Transverse colon (tissue), 4 donors: Measurements from ENCODE around the gene CD320. TPM values are rescaled to one million over a fixed set of nuclear protein-coding genes. Genes with fewer than 3 reads are reported as not detected.
A peak's percentile ranks its signal among the peaks of the same experiment; 100 is the strongest.
"Not testable (repeated sequence)": the region's sequence is repeated elsewhere in the genome, so short reads cannot be mapped to it uniquely, and the experiment has no call there.

ENCODE experiments used
- DNase-seq: peaks from one replicate; pipeline ENCODE4 v3.0.0-alpha.2; 2019
- H3K27ac ChIP-seq, 4 donors: fragments of 200-600 bp; sonication (generic); 2 replicates each; pipeline ENCODE4 v1.5.1; 2016 to 2018; ENCODE audit warnings: inconsistent platforms in 4 of 4
- H3K27me3 ChIP-seq: fragments of 200-600 bp; sonication (generic); 2 replicates; pipeline ENCODE4 v1.5.1; 2017; ENCODE audit warnings: inconsistent platforms
- H3K36me3 ChIP-seq, 4 donors: fragments of 200-600 bp; sonication (generic); 2 replicates each; pipeline ENCODE4 v1.5.1; 2017 to 2019; ENCODE audit warnings: inconsistent platforms in 4 of 4
- H3K4me1 ChIP-seq, 4 donors: fragments of 200-600 bp; sonication (generic); 2 replicates each; pipeline ENCODE4 v1.5.1; 2017 to 2020; ENCODE audit warnings: inconsistent platforms in 4 of 4
- H3K4me3 ChIP-seq, 4 donors: fragments of 200-600 bp; sonication (generic); 1 replicate in 1 of 4; 2 replicates in 3 of 4; pipeline versions ENCODE4 v1.5.1 to v1.6.1; 2017 to 2019; ENCODE audit warnings: inconsistent platforms in 4 of 4
- H3K9me3 ChIP-seq, 2 donors: fragments of 200-600 bp; sonication (generic); 2 replicates each; pipeline ENCODE4 v1.5.1; 2017 to 2019; ENCODE audit warnings: inconsistent platforms in 2 of 2
- EP300 ChIP-seq: sonication (generic); formaldehyde crosslinking; IDR thresholded peaks from one replicate; pipeline ENCODE4 v1.6.1; 2017; ENCODE audit warnings: antibody characterized with exemption, low read depth
- POLR2A ChIP-seq: fragments of 450-650 bp; IDR thresholded peaks from one replicate; pipeline ENCODE4 v1.6.1; 2016; ENCODE audit warnings: antibody characterized with exemption, mild to moderate bottlenecking, moderate library complexity
- POLR2AphosphoS5 ChIP-seq, 3 donors: sonication (generic); formaldehyde crosslinking; IDR thresholded peaks; one replicate each; pipeline ENCODE4 v1.6.1; 2016; ENCODE audit warnings: antibody characterized with exemption in 3 of 3
- WGBS, 2 donors: methylation state at CpG; one replicate each; pipeline ENCODE4 v1.1.5; 2018; ENCODE audit warnings: low coverage in 1 of 2; 5-methylcytosine and 5-hydroxymethylcytosine counted together
- in situ Hi-C, 4 donors: fragments of 200-750 bp; cut with MboI; loops; one replicate each; pipeline versions ENCODE4 v1.15.0 to v1.15.1; 2017; ENCODE audit warnings: low sequenced_read_pairs in 3 of 4, low pct_ligation_motif_present in 1 of 4, low pct_unique_long_range_greater_than_20kb in 1 of 4
- intact Hi-C: fragments of 100-400 bp; cut with DNase I; formaldehyde crosslinking; loops from one replicate; pipeline ENCODE4 v1.15.1; 2023; ENCODE audit warnings: low total_unique reads
- total RNA-seq, 4 donors: library from RNA; depleted of rRNA; stranded (reverse); fragments of >200 nt; gene quantifications; one replicate each; pipeline ENCODE4 v1.1.0, GENCODE V29; 2016
- TF ChIP-seq, protein P1 (sequence below), 5 experiments: fragments of 200-600 bp in 3 of 5; fragments of 450-650 bp in 2 of 5; sonication (generic) in 3 of 5; IDR thresholded peaks; 1 replicate in 2 of 5; 2 replicates in 3 of 5; pipeline ENCODE4 v1.5.1; 2016 to 2017; ENCODE audit warnings: antibody characterized with exemption in 5 of 5, inconsistent platforms in 3 of 5, mild to moderate bottlenecking in 2 of 5, moderate library complexity in 1 of 5

The CD320 gene
- total RNA-seq, result 10 to 100 TPM in 3 of 4 donors, 1 to 10 TPM in 1; 9.4 to 73.2 (median 41.0) TPM

DNA sequence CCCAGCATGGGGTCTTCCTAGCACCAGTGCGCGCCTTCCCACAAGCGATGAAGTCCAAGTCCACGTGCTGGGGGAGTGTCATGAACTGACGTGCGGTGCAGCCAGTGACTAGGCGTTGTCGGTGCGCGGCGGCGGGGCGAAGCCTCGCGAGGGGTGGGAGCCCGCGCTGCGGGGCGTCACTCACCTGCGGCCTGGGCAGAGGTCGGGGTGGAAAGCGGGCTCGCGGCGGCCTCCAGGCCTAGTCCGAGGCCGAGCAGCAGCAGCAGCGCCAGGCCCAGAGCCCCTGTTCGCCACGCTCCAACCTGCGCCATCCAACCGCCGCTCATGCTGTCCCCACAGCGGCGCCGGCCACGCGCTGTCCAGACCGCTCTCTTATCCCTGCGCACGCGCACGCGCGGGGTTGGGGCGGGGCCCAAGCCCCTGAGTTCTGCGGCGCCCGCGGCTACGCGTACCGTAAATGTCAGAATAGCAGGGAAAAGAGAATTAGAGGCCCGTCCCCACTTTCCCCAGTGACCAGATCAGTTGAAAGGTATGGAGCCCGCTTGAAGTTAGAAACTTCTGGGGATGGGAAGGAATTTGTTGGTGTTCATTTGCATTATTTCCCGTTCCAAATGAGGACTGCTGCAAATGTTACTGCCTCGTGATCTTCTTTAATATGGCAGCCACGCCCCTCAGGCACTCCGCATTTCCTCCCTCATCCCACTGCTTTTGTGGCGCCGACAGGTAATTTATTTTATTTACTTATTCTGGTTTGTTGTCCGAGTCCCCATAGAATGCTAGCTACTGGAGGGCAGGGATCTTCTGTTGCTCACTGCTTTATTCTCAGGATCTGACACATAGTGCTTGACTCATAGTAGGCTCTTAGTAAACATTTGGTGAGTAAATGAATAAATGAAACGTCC, at the start of gene CD320:
TSS of gene CD320 (minus strand) at position 394 of the 902 bp plus-strand sequence. CDS start at position 326, 68 bp downstream.
- TF ChIP-seq POLR2A (peak; percentile 64), POLR2AphosphoS5 (IDR thresholded peaks at IDR 0.05) (peak; percentile 42 to 80 (median 77)), EP300 (no peak)
- TF ChIP-seq, protein P1, sequence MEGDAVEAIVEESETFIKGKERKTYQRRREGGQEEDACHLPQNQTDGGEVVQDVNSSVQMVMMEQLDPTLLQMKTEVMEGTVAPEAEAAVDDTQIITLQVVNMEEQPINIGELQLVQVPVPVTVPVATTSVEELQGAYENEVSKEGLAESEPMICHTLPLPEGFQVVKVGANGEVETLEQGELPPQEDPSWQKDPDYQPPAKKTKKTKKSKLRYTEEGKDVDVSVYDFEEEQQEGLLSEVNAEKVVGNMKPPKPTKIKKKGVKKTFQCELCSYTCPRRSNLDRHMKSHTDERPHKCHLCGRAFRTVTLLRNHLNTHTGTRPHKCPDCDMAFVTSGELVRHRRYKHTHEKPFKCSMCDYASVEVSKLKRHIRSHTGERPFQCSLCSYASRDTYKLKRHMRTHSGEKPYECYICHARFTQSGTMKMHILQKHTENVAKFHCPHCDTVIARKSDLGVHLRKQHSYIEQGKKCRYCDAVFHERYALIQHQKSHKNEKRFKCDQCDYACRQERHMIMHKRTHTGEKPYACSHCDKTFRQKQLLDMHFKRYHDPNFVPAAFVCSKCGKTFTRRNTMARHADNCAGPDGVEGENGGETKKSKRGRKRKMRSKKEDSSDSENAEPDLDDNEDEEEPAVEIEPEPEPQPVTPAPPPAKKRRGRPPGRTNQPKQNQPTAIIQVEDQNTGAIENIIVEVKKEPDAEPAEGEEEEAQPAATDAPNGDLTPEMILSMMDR (IDR thresholded peaks at IDR 0.05), result peak in 1 of 5 experiments; percentile 9
- Histone ChIP-seq H3K9me3 (no peaks in the 10 kb centered on the region), H3K4me1 (peaks cover 17 to 43% (median 33%) of the 10 kb centered on the region in 4 donors), H3K27ac (peak within 1 kb of the TSS; percentile 73 to 84 (median 83)), H3K27me3 (no peaks in the 10 kb centered on the region), H3K4me3 (peak within 1 kb of the TSS; percentile 33 to 60 (median 52)), H3K36me3 (peaks cover 0 to 7% (median 2%) of the 10 kb centered on the region in 4 donors)
- DNase-seq, result peak; percentile 92
- in situ Hi-C loops, result no loop called here
- intact Hi-C loops, result no loop called here
- 0 to 1% methylated on average over 9 to 39 of the region's 63 CpGs for WGBS, 2 donors

- no peak overlapping the region for H3K27ac ChIP-seq
- no peak overlapping the region for H3K4me3 ChIP-seq
- 29 to 69% methylated on average over 1 to 4 of the region's 4 CpGs for WGBS, 2 donors
- TF ChIP-seq POLR2A (no peak), POLR2AphosphoS5 (IDR thresholded peaks at IDR 0.05) (no peak), EP300 (no peak)
- TF ChIP-seq, protein P1 (IDR thresholded peaks at IDR 0.05), result no peak
- no peak for DNase-seq
- intact Hi-C loops, result loop anchor here (10.0 kb wide), 1 partner anchor 148 kb away; the partner anchor contains the start of gene PRAM1
- in situ Hi-C loops, result loop anchor here in 2 of 4 donors (10.0 kb wide), 2 partner anchors 48 to 148 kb away; partner anchors contain the start of gene PRAM1 (in 2 of the 2)
- peaks cover 4 to 27% (median 13%) of the 10 kb centered on the region in 4 donors for H3K4me1 ChIP-seq
- peaks cover 13% of the 10 kb centered on the region for H3K27me3 ChIP-seq
- H3K9me3 ChIP-seq, result no peaks in the 10 kb centered on the region
- H3K36me3 ChIP-seq, result no peaks in the 10 kb centered on the region
Observed at GRCh38 chr19:8357007-8357521, 48.9 kb upstream of the CD320 start.

DNA sequence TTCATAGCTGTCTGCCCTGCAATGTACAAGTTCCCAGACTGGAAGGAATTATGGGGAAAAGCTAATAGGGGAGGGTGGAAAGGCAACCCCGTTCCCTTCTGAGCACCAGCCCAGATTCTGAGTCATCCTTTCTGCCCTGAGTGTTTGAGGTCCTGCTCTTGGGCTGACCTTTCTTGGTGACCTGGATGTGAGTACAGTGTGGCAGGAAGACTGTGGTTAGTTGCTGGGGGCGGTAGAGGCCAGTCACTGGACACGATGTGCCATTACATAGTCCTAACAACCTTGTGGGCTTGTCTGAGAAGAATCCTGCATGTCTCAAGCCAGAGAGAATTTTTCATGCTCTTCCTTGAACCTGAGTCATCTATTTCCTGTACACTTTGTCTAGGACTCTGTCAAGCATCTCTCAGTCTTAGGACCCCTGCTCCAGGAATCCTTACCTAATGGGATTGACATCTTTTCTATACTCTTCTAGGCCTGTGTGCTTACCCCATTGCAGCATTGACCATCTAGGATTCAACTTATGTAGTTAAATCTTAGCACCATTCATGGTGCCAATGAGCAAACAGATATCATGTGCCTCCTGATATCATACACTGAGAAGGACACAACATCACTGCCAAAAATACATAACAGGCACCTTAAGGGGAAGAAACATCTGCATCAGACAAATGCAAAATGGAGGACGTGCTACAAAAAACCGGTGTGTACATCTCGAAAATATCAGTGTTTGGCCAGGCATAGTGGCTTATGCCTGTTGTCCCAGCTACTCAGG, 47.7 kb upstream of the CD320 start:
- intact Hi-C loops, result loop anchor here (2.0 to 10.0 kb wide), 2 partner anchors 41 to 149 kb away; partner anchors contain the start of gene PRAM1
- WGBS, 2 donors, result 55 to 73% methylated on average over 3 to 6 of the region's 6 CpGs
- Histone ChIP-seq H3K27ac (peak overlapping the region in 2 of 4 donors; percentile 5 to 26), H3K4me1 (peaks cover 0 to 19% (median 5%) of the 10 kb centered on the region in 4 donors), H3K27me3 (peaks cover 25% of the 10 kb centered on the region), H3K9me3 (no peaks in the 10 kb centered on the region), H3K4me3 (no peak overlapping the region), H3K36me3 (no peaks in the 10 kb centered on the region)
- in situ Hi-C loops, result loop anchor here in 2 of 4 donors (10.0 kb wide), 2 partner anchors 49 to 149 kb away; partner anchors contain the start of gene PRAM1 (in 2 of the 2)
- peak; percentile 5 to 58 (median 17) for TF ChIP-seq POLR2AphosphoS5 (IDR thresholded peaks at IDR 0.05)
- TF ChIP-seq, protein P1 (IDR thresholded peaks at IDR 0.05), result no peak
- DNase-seq, result no peak

- H3K4me3 ChIP-seq, H3K27ac ChIP-seq, DNase-seq, H3K9me3 ChIP-seq, H3K36me3 ChIP-seq: not testable (repeated sequence)
- WGBS, 2 donors, result 56% methylated on average over 5 of the region's 5 CpGs; no CpG with 5 or more reads in 1 of the 2 donors
- intact Hi-C loops (loop anchor here (10.0 kb wide), 1 partner anchor 152 kb away; the partner anchor contains the start of gene PRAM1), in situ Hi-C loops (loop anchor here in 2 of 4 donors (10.0 kb wide), 2 partner anchors 52 to 152 kb away; partner anchors contain the start of gene PRAM1 (in 2 of the 2))
- peaks cover 25% of the 10 kb centered on the region for H3K27me3 ChIP-seq
- peaks cover 0 to 19% (median 5%) of the 10 kb centered on the region in 4 donors for H3K4me1 ChIP-seq
Observed at GRCh38 chr19:8352845-8353244, 44.7 kb upstream of the CD320 start.
